K562 (cell line): ENCODE data around the gene TRAK1.

Experiments used
- FOXJ3 ChIP-seq: sonication (generic); formaldehyde crosslinking; IDR thresholded peaks from 2 replicates; pipeline ENCODE4 v1.4.0; 2020; ENCODE audit warnings: mild to moderate bottlenecking, missing genetic modification reagents
- JUN ChIP-seq, 2 experiments: sonication (generic) in 1 of 2; formaldehyde crosslinking in 1 of 2; IDR thresholded peaks; 2 replicates each; pipeline versions ENCODE4 v1.6.1 to v1.8.0; 2012 to 2022; ENCODE audit warnings: borderline replicate concordance in 2 of 2, mild to moderate bottlenecking in 2 of 2, improper control_type of control experiment in 1 of 2, low read depth in 1 of 2, low read length in 1 of 2, missing genetic modification reagents in 1 of 2
- KAT2B ChIP-seq: IDR thresholded peaks from one replicate; pipeline ENCODE4 v1.6.1; 2012; ENCODE audit warnings: low read depth, mild to moderate bottlenecking, control low read depth, inconsistent platforms, low read length, moderate library complexity
- PRMT5 ChIP-seq: sonication (generic); formaldehyde crosslinking; IDR thresholded peaks from 2 replicates; pipeline ENCODE4 v1.5.0; 2020; ENCODE audit warnings: missing genetic modification reagents
- TEAD4 ChIP-seq, 2 experiments: sonication (generic) in 1 of 2; formaldehyde crosslinking in 1 of 2; IDR thresholded peaks; 2 replicates each; pipeline versions ENCODE4 v1.6.1 to v1.8.0; 2012 to 2022; ENCODE audit warnings: borderline replicate concordance in 1 of 2, inconsistent platforms in 1 of 2, low read length in 1 of 2, mild to moderate bottlenecking in 1 of 2, missing genetic modification reagents in 1 of 2
- TF ChIP-seq, protein P1 (sequence below): fragments of 250-450 bp; sonication (Bioruptor Pico); IDR thresholded peaks from 2 replicates; pipeline ENCODE4 v1.4.0; 2020

DNA sequence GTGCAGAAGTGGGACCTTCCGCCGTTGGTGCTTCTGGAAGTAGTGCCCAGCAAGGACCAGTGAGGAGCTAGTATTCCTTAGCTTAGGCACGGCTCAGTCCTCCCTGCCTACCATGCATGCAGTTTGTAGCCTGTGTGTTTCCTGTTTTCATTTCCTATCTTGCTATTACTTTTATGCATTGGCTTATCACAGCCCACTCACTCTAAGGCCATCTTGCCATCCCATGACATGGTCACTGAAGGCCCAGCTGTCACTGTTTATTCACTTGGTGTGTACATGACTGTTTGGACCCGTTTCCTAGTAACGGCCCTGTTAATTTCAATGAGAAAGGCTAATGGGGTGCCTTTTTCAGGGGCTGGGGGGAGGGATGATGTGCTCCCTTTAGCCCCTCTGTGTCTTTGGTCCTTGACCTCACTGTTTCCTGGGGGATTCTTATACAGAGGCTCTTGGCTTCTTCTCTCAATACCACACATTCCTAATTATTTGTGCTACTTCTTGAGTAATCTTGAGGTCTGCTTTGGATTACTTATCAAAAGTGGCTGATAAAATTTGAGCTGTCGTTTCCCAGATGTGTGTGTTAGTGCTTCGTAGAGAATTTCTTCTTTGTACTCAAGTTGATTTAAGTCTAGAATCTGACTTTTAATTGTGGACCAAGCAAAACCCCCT lies 24.5 kb upstream of the TRAK1 start:
- no peak for TF ChIP-seq KAT2B
- no peak for TF ChIP-seq TEAD4 (IDR thresholded peaks at IDR 0.05; ENCODE audit: low read length)
- TF ChIP-seq TEAD4 (CRISPR knock-in tag; IDR thresholded peaks at IDR 0.05; ENCODE audit: borderline replicate concordance) = no peak
- no peak for TF ChIP-seq PRMT5 (CRISPR knock-in tag)
- TF ChIP-seq, protein P1, sequence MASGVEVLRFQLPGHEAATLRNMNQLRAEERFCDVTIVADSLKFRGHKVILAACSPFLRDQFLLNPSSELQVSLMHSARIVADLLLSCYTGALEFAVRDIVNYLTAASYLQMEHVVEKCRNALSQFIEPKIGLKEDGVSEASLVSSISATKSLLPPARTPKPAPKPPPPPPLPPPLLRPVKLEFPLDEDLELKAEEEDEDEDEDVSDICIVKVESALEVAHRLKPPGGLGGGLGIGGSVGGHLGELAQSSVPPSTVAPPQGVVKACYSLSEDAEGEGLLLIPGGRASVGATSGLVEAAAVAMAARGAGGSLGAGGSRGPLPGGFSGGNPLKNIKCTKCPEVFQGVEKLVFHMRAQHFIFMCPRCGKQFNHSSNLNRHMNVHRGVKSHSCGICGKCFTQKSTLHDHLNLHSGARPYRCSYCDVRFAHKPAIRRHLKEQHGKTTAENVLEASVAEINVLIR (CRISPR knock-in tag) = no peak
- no peak for TF ChIP-seq FOXJ3 (CRISPR knock-in tag)
- TF ChIP-seq JUN (IDR thresholded peaks at IDR 0.05; ENCODE audit: borderline replicate concordance, low read depth, low read length) = no peak
- no peak for TF ChIP-seq JUN (CRISPR knock-in tag; IDR thresholded peaks at IDR 0.05; ENCODE audit: borderline replicate concordance)
